ENCODE measurements around the gene LUZP2. TPM values are rescaled to one million over a fixed set of nuclear protein-coding genes. Genes with fewer than 3 reads are reported as not detected.

LUZP2 gene
- total RNA-seq, 1 donor from 2014 or later, result 0.49 TPM

DNA sequence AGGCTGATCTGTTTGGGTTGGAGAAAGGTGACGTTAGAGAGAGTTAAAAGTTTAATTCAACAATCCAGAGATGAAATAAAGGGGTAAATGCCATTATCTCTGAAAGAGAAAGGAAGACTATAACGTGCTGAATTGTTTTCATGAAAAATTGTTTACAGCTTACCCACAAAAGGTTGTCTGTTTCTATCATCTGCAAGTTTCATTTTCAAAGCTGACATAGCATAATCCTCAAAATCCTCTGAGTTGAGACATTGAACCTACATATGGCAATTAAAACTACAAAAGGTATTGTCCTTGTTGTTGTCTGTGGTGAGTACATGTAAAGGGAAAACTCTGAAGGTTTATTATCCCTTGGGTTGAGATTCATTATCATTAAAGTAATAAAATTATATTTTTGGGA, 569.9 kb downstream of the LUZP2 start:
- TF ChIP-seq CTCF (IDR thresholded peaks at IDR 0.05) (no peak), POLR2AphosphoS5 (IDR thresholded peaks at IDR 0.05; ENCODE audit: insufficient read depth in 1 of 2, low read depth in 1 of 2) (no peak), POLR2A (IDR thresholded peaks at IDR 0.05) (no peak)
- Histone ChIP-seq H3K36me3 (no peaks in the 10 kb centered on the region), H3K27ac (no peak overlapping the region), H3K27me3 (no peaks in the 10 kb centered on the region), H3K4me1 (no peaks in the 10 kb centered on the region), H3K4me3 (no peak overlapping the region), H3K9me3 (no peaks in the 10 kb centered on the region)
- intact Hi-C loops (cut with DNase I), result no loop called here
- no peak for DNase-seq (ENCODE audit: extremely low spot score in 2 of 2)

DNA sequence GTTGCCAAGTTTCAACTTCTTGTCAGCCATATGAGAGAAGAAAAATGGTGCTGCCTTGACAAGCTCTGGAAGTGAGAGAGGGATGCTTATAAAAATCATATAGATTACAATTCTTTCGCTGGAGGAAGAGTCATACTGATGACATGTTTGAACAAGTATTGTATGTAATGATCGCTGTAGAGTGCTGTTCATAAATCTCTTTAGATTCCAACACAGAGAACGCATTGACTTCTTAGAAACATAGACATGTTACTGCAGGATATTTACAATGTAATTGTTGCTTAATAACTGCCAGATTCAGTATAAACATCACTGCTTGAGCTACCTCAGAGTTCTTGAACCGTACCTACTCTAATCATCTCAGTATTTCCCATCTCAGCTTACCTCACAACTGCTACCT, 571.6 kb downstream of the LUZP2 start:
- no peaks in the 10 kb centered on the region for H3K36me3 ChIP-seq
- H3K27ac ChIP-seq, result no peak overlapping the region
- H3K9me3 ChIP-seq, result no peaks in the 10 kb centered on the region
- TF ChIP-seq POLR2A (IDR thresholded peaks at IDR 0.05) (no peak), POLR2AphosphoS5 (IDR thresholded peaks at IDR 0.05; ENCODE audit: insufficient read depth in 1 of 2, low read depth in 1 of 2) (no peak), CTCF (IDR thresholded peaks at IDR 0.05) (no peak)
- intact Hi-C loops (cut with DNase I), result no loop called here
- H3K4me1 ChIP-seq, result no peaks in the 10 kb centered on the region
- no peak overlapping the region for H3K4me3 ChIP-seq
- no peak for DNase-seq (ENCODE audit: extremely low spot score in 2 of 2)
- H3K27me3 ChIP-seq, result no peaks in the 10 kb centered on the region

DNA sequence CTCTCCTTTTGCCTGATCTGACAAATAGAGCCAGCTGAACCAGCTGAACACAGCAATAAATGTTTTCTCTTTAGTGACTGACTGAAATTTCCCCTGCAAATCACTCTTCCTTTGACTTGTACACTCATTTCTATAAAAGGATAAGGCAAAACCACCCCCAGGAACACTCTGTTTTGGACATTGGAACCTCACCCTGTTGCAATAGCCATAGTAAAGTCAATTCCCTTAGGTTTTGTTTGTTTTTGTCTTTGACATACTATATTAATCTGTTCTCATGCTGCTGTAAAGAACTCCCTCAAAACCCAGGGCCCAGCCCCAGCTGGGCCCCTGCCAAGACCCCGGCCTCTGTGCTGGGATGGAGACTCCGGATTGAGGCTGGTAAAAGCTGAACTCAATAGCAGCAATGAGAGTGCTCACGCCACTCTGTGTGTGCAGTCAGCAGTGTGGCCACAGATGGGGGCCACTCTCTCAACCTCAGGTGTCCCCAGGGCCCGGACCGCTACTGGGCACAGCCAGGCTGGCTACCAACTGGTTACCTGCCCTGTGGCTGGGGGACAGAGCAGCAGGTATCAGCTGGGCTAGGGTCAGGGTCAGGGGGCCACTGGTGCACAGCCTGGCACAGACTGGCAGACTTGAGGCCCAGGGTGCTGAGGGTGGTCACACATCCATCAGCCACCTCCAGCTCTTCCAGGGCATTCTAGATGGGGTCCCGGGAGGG, 597.4 kb downstream of the LUZP2 start:
- no peaks in the 10 kb centered on the region for H3K36me3 ChIP-seq
- no peak for DNase-seq (ENCODE audit: extremely low spot score in 2 of 2)
- no peak for TF ChIP-seq POLR2AphosphoS5 (IDR thresholded peaks at IDR 0.05; ENCODE audit: insufficient read depth in 1 of 2, low read depth in 1 of 2)
- no peak for TF ChIP-seq POLR2A (IDR thresholded peaks at IDR 0.05)
- TF ChIP-seq CTCF (IDR thresholded peaks at IDR 0.05), result no peak
- no peak overlapping the region for H3K4me3 ChIP-seq
- no peaks in the 10 kb centered on the region for H3K4me1 ChIP-seq
- intact Hi-C loops (cut with DNase I), result no loop called here
- no peaks in the 10 kb centered on the region for H3K27me3 ChIP-seq
- H3K27ac ChIP-seq, result no peak overlapping the region
- H3K9me3 ChIP-seq, result no peaks in the 10 kb centered on the region

- DNase-seq (ENCODE audit: extremely low spot score in 2 of 2), result no peak
- Histone ChIP-seq H3K36me3 (no peaks in the 10 kb centered on the region), H3K4me3 (no peak overlapping the region), H3K27me3 (no peaks in the 10 kb centered on the region), H3K4me1 (no peaks in the 10 kb centered on the region), H3K27ac (no peak overlapping the region), H3K9me3 (no peaks in the 10 kb centered on the region)
- intact Hi-C loops (cut with DNase I), result no loop called here
- TF ChIP-seq POLR2A (IDR thresholded peaks at IDR 0.05) (no peak), CTCF (IDR thresholded peaks at IDR 0.05) (no peak), POLR2AphosphoS5 (IDR thresholded peaks at IDR 0.05; ENCODE audit: insufficient read depth in 1 of 2, low read depth in 1 of 2) (no peak)
Observed at GRCh38 chr11:25119416-25119815, 622.6 kb downstream of the LUZP2 start.

Small RNAs within 50 kb of the gene (small RNA-seq; reads per million reads assigned to genes)
- not detected for gene RF00019
